Small intestine (tissue), 7 donors: Measurements from ENCODE around the gene ZXDC. TPM values are rescaled to one million over a fixed set of nuclear protein-coding genes. Genes with fewer than 3 reads are reported as not detected.

Source experiments
- DNase-seq, 2 donors: peaks; one replicate each; pipeline versions ENCODE4 v3.0.0 to v3.0.0-alpha.2; 2013
- FAIRE-seq: peaks from 2 replicates; lab custom pipeline; 2012; peaks lifted over from hg19 to GRCh38; lab: Jason Lieb, UNC
- H3K27ac ChIP-seq, 3 donors: one replicate each; pipeline ENCODE4 v1.5.1; 2013; ENCODE audit warnings: low read length in 2 of 3, mild to moderate bottlenecking in 2 of 3, control low read depth in 1 of 3, inconsistent platforms in 1 of 3, low read depth in 1 of 3, moderate library complexity in 1 of 3
- H3K27me3 ChIP-seq, 3 donors: one replicate each; pipeline ENCODE4 v1.6.1; 2013; ENCODE audit warnings: low read length in 3 of 3, inconsistent platforms in 1 of 3; ENCODE audit not compliant: control insufficient read depth in 3 of 3, insufficient read depth in 3 of 3
- H3K36me3 ChIP-seq, 3 donors: one replicate each; pipeline ENCODE4 v1.6.1; 2013; ENCODE audit warnings: low read length in 3 of 3, inconsistent platforms in 1 of 3, low read depth in 1 of 3, mild to moderate bottlenecking in 1 of 3, moderate library complexity in 1 of 3; ENCODE audit not compliant: control insufficient read depth in 3 of 3, insufficient read depth in 2 of 3
- H3K4me1 ChIP-seq, 3 donors: one replicate each; pipeline ENCODE4 v1.6.1; 2013; ENCODE audit warnings: low read length in 2 of 3, inconsistent platforms in 1 of 3, low read depth in 1 of 3, mild to moderate bottlenecking in 1 of 3, moderate library complexity in 1 of 3; ENCODE audit not compliant: control insufficient read depth in 3 of 3, insufficient read depth in 2 of 3
- H3K4me3 ChIP-seq, 3 donors: one replicate each; pipeline ENCODE4 v1.5.1; 2013; ENCODE audit warnings: low read length in 3 of 3, control low read depth in 1 of 3, inconsistent platforms in 1 of 3, low read depth in 1 of 3, mild to moderate bottlenecking in 1 of 3, moderate library complexity in 1 of 3
- H3K9me3 ChIP-seq, 2 donors: one replicate each; pipeline ENCODE4 v1.6.1; 2013; ENCODE audit warnings: low read depth in 1 of 2, low read length in 1 of 2; ENCODE audit not compliant: control insufficient read depth in 2 of 2, insufficient read depth in 1 of 2
- WGBS, 3 donors: extraction: QIAGEN DNeasy Blood & Tissue Kit; methylation state at CpG; one replicate each; pipeline ENCODE4 v1.1.7; 2013; 5-methylcytosine and 5-hydroxymethylcytosine counted together
- polyA plus RNA-seq, 4 donors: library from polyadenylated mRNA; stranded (reverse) in 3 of 4; unstranded in 1 of 4; fragments of 200-250 nt in 3 of 4; fragments of 120-200 nt in 1 of 4; gene quantifications; one replicate each; pipeline versions ENCODE4 v1.2.1 to v1.2.3, GENCODE V29; 2013
- donor health status: healthy with polysubstance abuse.
- donor health status: control.
- donor health status: control.
- donor health status: Bipolar disorder and iron deficiency.
- donor health status: healthy.

Gene ZXDC
- polyA plus RNA-seq, 4 donors = 10.0 to 35.9 (median 13.3) TPM

- Histone ChIP-seq H3K4me1 (peaks cover 0 to 19% (median 0%) of the 10 kb centered on the region in 3 donors), H3K9me3 (no peaks in the 10 kb centered on the region), H3K36me3 (peaks cover 0 to 4% (median 0%) of the 10 kb centered on the region in 3 donors), H3K4me3 (no peak overlapping the region), H3K27ac (no peak overlapping the region), H3K27me3 (peaks cover 0 to 6% (median 4%) of the 10 kb centered on the region in 3 donors)
- 80 to 88% (median 85%) methylated on average over 10 of the region's 10 CpGs for WGBS, 3 donors
- no peak for DNase-seq
- FAIRE-seq = no peak
Observed at GRCh38 chr3:126519506-126520455, 44.1 kb upstream of the ZXDC start.

GRCh38 chr3:126518779-126519177, 43.1 kb upstream of the ZXDC start:
- FAIRE-seq (no peak), DNase-seq (no peak)
- H3K9me3 ChIP-seq = no peaks in the 10 kb centered on the region
- H3K36me3 ChIP-seq = peaks cover 0 to 4% (median 0%) of the 10 kb centered on the region in 3 donors
- H3K27ac ChIP-seq = no peak overlapping the region
- 20 to 46% (median 26%) methylated on average over 4 of the region's 4 CpGs for WGBS, 3 donors
- no peak overlapping the region for H3K4me3 ChIP-seq
- H3K4me1 ChIP-seq = peaks cover 0 to 19% (median 0%) of the 10 kb centered on the region in 3 donors
- H3K27me3 ChIP-seq = peaks cover 0 to 3% (median 0%) of the 10 kb centered on the region in 3 donors

GRCh38 chr3:126517986-126518778, 42.5 kb upstream of the ZXDC start:
- H3K4me3 ChIP-seq = no peak overlapping the region

GRCh38 chr3:126517291-126517951, 41.7 kb upstream of the ZXDC start, which contains the start of gene UROC1:
Gene UROC1 (minus strand): TSS chr3:126517773. CDS start chr3:126517719, 54 bp downstream.
- WGBS, 3 donors = 80 to 87% (median 82%) methylated on average over 14 to 16 of the region's 16 CpGs

More at GRCh38 chr3:126517986-126518778, 42.5 kb upstream of the ZXDC start:
- FAIRE-seq (no peak), DNase-seq (no peak)
- WGBS, 3 donors = 75 to 79% (median 78%) methylated on average over 14 to 15 of the region's 15 CpGs
- Histone ChIP-seq H3K9me3 (no peaks in the 10 kb centered on the region), H3K27me3 (no peaks in the 10 kb centered on the region), H3K27ac (no peak overlapping the region), H3K4me1 (peaks cover 0 to 13% (median 0%) of the 10 kb centered on the region in 3 donors), H3K36me3 (peaks cover 0 to 4% (median 0%) of the 10 kb centered on the region in 3 donors)

GRCh38 chr3:126516936-126517290, 41.2 kb upstream of the ZXDC start:
- WGBS, 3 donors = 85 to 89% (median 86%) methylated on average over 9 of the region's 9 CpGs
- no peak for FAIRE-seq
- Histone ChIP-seq H3K9me3 (no peaks in the 10 kb centered on the region), H3K27ac (no peak overlapping the region), H3K27me3 (no peaks in the 10 kb centered on the region), H3K4me3 (no peak overlapping the region), H3K36me3 (peaks cover 0 to 4% (median 0%) of the 10 kb centered on the region in 3 donors), H3K4me1 (peaks cover 0 to 5% (median 0%) of the 10 kb centered on the region in 3 donors)
- DNase-seq = no peak

More at GRCh38 chr3:126517291-126517951, 41.7 kb upstream of the ZXDC start, which contains the start of gene UROC1:
- H3K9me3 ChIP-seq = no peaks in the 10 kb centered on the region
- no peaks in the 10 kb centered on the region for H3K27me3 ChIP-seq
- FAIRE-seq = no peak
- H3K4me1 ChIP-seq = peaks cover 0 to 7% (median 0%) of the 10 kb centered on the region in 3 donors
- DNase-seq = no peak
- H3K36me3 ChIP-seq = peaks cover 0 to 4% (median 0%) of the 10 kb centered on the region in 3 donors
- H3K27ac ChIP-seq = no peak within 1 kb of the TSS
- H3K4me3 ChIP-seq = no peak within 1 kb of the TSS

- Histone ChIP-seq H3K27ac (no peak overlapping the region), H3K27me3 (no peaks in the 10 kb centered on the region), H3K4me3 (no peak overlapping the region), H3K4me1 (peaks cover 0 to 5% (median 0%) of the 10 kb centered on the region in 3 donors), H3K9me3 (no peaks in the 10 kb centered on the region), H3K36me3 (peaks cover 0 to 4% (median 0%) of the 10 kb centered on the region in 3 donors)
- DNase-seq (no peak), FAIRE-seq (no peak)
- WGBS, 3 donors = 72 to 86% (median 83%) methylated on average over 4 to 6 of the region's 6 CpGs
Observed at GRCh38 chr3:126516152-126516935, 40.7 kb upstream of the ZXDC start.

GRCh38 chr3:126515066-126515706, 39.5 kb upstream of the ZXDC start:
- Histone ChIP-seq H3K27ac (no peak overlapping the region), H3K9me3 (no peaks in the 10 kb centered on the region), H3K36me3 (peaks cover 0 to 4% (median 0%) of the 10 kb centered on the region in 3 donors), H3K4me3 (no peak overlapping the region), H3K27me3 (no peaks in the 10 kb centered on the region), H3K4me1 (peaks cover 0 to 5% (median 0%) of the 10 kb centered on the region in 3 donors)
- no peak for FAIRE-seq
- 32 to 71% (median 66%) methylated on average over 8 of the region's 8 CpGs for WGBS, 3 donors
- DNase-seq = no peak
